Measurements from ENCODE around the gene MATN3. TPM values are rescaled to one million over a fixed set of nuclear protein-coding genes. Genes with fewer than 3 reads are reported as not detected.

The MATN3 gene
- total RNA-seq, 6 experiments from 2014 or later = not detected

GRCh38 chr2:19949071-19949470, 63.4 kb downstream of the MATN3 start:
- H3K36me3 ChIP-seq = no peaks in the 10 kb centered on the region
- H3K27ac ChIP-seq = no peak overlapping the region
- no peaks in the 10 kb centered on the region for H3K4me1 ChIP-seq
- no peaks in the 10 kb centered on the region for H3K27me3 ChIP-seq
- no peak for DNase-seq
- TF ChIP-seq POLR2A (IDR thresholded peaks at IDR 0.05) = no peak
- TF ChIP-seq, protein P1, sequence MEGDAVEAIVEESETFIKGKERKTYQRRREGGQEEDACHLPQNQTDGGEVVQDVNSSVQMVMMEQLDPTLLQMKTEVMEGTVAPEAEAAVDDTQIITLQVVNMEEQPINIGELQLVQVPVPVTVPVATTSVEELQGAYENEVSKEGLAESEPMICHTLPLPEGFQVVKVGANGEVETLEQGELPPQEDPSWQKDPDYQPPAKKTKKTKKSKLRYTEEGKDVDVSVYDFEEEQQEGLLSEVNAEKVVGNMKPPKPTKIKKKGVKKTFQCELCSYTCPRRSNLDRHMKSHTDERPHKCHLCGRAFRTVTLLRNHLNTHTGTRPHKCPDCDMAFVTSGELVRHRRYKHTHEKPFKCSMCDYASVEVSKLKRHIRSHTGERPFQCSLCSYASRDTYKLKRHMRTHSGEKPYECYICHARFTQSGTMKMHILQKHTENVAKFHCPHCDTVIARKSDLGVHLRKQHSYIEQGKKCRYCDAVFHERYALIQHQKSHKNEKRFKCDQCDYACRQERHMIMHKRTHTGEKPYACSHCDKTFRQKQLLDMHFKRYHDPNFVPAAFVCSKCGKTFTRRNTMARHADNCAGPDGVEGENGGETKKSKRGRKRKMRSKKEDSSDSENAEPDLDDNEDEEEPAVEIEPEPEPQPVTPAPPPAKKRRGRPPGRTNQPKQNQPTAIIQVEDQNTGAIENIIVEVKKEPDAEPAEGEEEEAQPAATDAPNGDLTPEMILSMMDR (IDR thresholded peaks at IDR 0.05) = no peak
- no peaks in the 10 kb centered on the region for H3K9me3 ChIP-seq
- H3K4me3 ChIP-seq = no peak overlapping the region
- intact Hi-C loops (cut with DNase I) = no loop called here
- no peak for ATAC-seq

DNA sequence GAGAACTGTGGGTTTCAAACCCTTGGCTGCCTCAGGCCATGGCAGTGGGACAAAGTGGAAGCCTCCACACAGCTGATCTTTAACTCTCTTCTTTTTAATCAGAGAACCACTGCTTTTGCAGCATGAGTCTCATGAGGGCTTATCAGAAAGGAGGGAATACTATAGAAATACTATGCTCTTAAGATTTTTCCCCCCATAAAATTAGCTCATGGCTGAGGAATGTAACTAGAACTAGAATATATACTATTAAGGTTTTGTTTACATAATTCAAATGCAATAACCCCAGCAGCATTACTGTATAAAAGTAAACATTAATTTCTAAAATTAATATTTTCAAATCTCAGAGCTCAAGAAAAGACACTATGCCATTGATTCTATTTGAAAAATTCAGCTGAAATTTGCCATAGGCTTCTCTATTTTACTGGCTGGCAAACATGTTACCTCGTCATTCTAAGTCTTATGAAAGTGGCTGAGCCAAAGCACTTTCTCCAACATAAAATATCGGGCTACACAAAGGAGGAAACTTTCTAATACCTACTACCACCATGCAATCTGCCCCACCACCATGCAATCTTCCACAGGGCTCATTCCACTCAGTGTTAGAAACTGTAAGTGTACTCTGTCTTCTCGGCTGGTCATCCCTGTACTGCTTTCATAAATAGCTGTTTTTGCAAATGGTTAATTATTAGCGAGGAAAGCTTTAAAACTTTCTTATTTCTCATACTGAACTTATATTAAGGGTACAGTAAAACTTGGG, 65.1 kb downstream of the MATN3 start:
- no peaks in the 10 kb centered on the region for H3K9me3 ChIP-seq
- intact Hi-C loops (cut with DNase I) = no loop called here

DNA sequence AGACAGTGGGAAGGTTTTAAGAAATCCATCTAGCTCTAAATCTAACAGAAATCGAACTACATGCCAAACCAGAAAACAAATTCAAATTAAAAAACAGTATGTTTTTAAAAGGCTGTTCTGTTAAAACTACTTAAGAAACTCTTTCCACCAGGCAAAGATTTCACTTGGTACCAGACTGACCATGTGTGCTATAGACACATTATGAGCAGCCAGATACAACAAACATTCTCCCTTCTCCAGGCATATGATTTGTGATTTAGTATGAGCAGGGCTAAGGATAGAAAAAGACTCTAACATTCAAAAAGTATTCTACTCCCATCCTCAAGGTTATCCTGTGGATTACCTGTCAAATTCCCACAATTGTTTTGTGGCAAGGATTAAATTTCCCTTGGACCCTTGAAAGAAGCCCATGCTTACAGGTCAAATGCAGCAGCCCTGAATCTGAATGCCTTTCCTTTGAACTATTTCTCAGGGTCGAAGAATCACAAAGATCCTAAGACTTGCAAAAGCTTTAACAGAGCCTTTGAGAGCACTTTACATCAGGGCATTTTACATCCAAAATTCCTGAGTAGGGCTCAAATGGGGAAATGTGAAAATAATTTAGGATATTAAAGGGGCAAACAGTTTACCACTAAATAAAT, 68.1 kb downstream of the MATN3 start:
- Histone ChIP-seq H3K27me3 (no peaks in the 10 kb centered on the region), H3K9me3 (no peaks in the 10 kb centered on the region), H3K4me3 (no peak overlapping the region), H3K4me1 (no peaks in the 10 kb centered on the region), H3K36me3 (no peaks in the 10 kb centered on the region), H3K27ac (no peak overlapping the region)
- 66% methylated on average over 2 of the region's 2 CpGs for WGBS (ENCODE audit: insufficient coverage, low coverage, low lambda C conversion rate, missing lambda C conversion rate)
- intact Hi-C loops (cut with DNase I) = no loop called here
- no peak for TF ChIP-seq POLR2A (IDR thresholded peaks at IDR 0.05)
- TF ChIP-seq, protein P1 (IDR thresholded peaks at IDR 0.05) = no peak
- DNase-seq (no peak), ATAC-seq (no peak)

More for the DNA sequence above, 65.1 kb downstream of the MATN3 start:
- TF ChIP-seq, protein P1 (IDR thresholded peaks at IDR 0.05) = no peak
- no peak for TF ChIP-seq POLR2A (IDR thresholded peaks at IDR 0.05)
- ATAC-seq (no peak), DNase-seq (no peak)
- no peak overlapping the region for H3K4me3 ChIP-seq
- 74% methylated on average over 4 of the region's 4 CpGs for WGBS (ENCODE audit: insufficient coverage, low coverage, low lambda C conversion rate, missing lambda C conversion rate)
- H3K36me3 ChIP-seq = no peaks in the 10 kb centered on the region
- no peaks in the 10 kb centered on the region for H3K4me1 ChIP-seq
- H3K27ac ChIP-seq = no peak overlapping the region
- H3K27me3 ChIP-seq = no peaks in the 10 kb centered on the region

DNA sequence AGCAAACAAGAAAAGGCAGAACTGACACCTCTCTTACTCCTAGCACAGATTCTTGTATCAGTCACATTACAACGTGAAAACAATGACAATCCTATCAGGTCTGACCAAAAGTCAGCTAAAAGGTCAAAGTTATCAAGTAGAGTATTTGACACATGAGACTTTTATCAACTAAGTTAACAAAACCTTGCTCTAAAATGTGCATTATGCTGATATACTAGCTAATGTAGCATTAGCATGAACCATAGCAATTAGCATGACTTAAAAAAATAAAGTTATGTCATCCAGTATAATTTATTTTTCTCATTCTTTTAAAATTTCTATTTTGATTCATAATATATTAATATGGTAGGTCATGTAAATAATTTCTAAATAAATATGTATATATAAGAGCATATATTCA, 69.3 kb downstream of the MATN3 start:
- intact Hi-C loops (cut with DNase I) = no loop called here
- Histone ChIP-seq H3K4me1 (no peaks in the 10 kb centered on the region), H3K36me3 (no peaks in the 10 kb centered on the region), H3K9me3 (no peaks in the 10 kb centered on the region), H3K27ac (no peak overlapping the region), H3K27me3 (no peaks in the 10 kb centered on the region), H3K4me3 (no peak overlapping the region)
- ATAC-seq (no peak), DNase-seq (no peak)
- 5% methylated on average over 1 of the region's 1 CpG for whole genome bisulfite sequencing (ENCODE audit: insufficient coverage, low coverage, low lambda C conversion rate, missing lambda C conversion rate)
- TF ChIP-seq, protein P1 (IDR thresholded peaks at IDR 0.05) = no peak
- TF ChIP-seq POLR2A (IDR thresholded peaks at IDR 0.05) = no peak
